Prostate gland (tissue), 2 donors: ENCODE data around the gene XPNPEP2. TPM values are rescaled to one million over a fixed set of nuclear protein-coding genes. Genes with fewer than 3 reads are reported as not detected.

Experiments used
- DNase-seq: peaks from one replicate; pipeline ENCODE4 v3.0.0-alpha.2; 2019; ENCODE audit warnings: low spot score
- H3K27ac ChIP-seq, 2 donors: fragments of 200-600 bp; sonication (generic); 2 replicates each; pipeline ENCODE4 v1.5.1; 2017 to 2019
- H3K27me3 ChIP-seq: fragments of 200-600 bp; sonication (generic); replicated peaks from 2 replicates; pipeline ENCODE4 v1.5.1; 2019; ENCODE audit not compliant: insufficient read depth
- H3K36me3 ChIP-seq, 2 donors: fragments of 200-600 bp; sonication (generic); 1 replicate in 1 of 2; 2 replicates in 1 of 2; pipeline versions ENCODE4 v1.5.1 to v1.8.1; 2017 to 2019
- H3K4me1 ChIP-seq: fragments of 200-600 bp; sonication (generic); replicated peaks from 2 replicates; pipeline ENCODE4 v1.5.1; 2019
- H3K4me3 ChIP-seq, 2 donors: fragments of 200-600 bp; sonication (generic); 2 replicates each; pipeline ENCODE4 v1.5.1; 2017 to 2019
- H3K9me3 ChIP-seq: fragments of 200-600 bp; sonication (generic); 2 replicates; pipeline ENCODE4 v1.5.1; 2017
- CTCF ChIP-seq, 4 experiments: fragments of 200-600 bp in 2 of 4; fragments of 450-650 bp in 2 of 4; sonication (generic) in 2 of 4; IDR thresholded peaks; 1 replicate in 3 of 4; 2 replicates in 1 of 4; pipeline ENCODE4 v1.5.1; 2016 to 2019; ENCODE audit warnings: antibody characterized with exemption in 4 of 4, mild to moderate bottlenecking in 2 of 4, moderate library complexity in 2 of 4
- POLR2A ChIP-seq: fragments of 450-650 bp; IDR thresholded peaks from one replicate; pipeline ENCODE4 v1.6.1; 2016; ENCODE audit warnings: antibody characterized with exemption, mild to moderate bottlenecking
- POLR2AphosphoS5 ChIP-seq: sonication (generic); formaldehyde crosslinking; IDR thresholded peaks from one replicate; pipeline ENCODE4 v1.6.1; 2017; ENCODE audit warnings: antibody characterized with exemption
- WGBS: methylation state at CpG from one replicate; pipeline ENCODE4 v1.1.5; 2018; 5-methylcytosine and 5-hydroxymethylcytosine counted together
- intact Hi-C: fragments of 100-400 bp; cut with DNase I; formaldehyde crosslinking; loops from one replicate; pipeline ENCODE4 v1.14.2; 2022
- total RNA-seq, 2 donors: library from RNA; depleted of rRNA; stranded (reverse); fragments of >200 nt; gene quantifications; one replicate each; pipeline ENCODE4 v1.1.0, GENCODE V29; 2016

Gene XPNPEP2
- under 1 TPM in 1 of 2 donors, not detected in 1; 0.14 TPM for total RNA-seq

- 36% methylated on average over 8 of the region's 13 CpGs for WGBS
- Histone ChIP-seq H3K27me3 (no peaks in the 10 kb centered on the region), H3K9me3 (no peaks in the 10 kb centered on the region), H3K4me1 (no peaks in the 10 kb centered on the region), H3K36me3 (no peaks in the 10 kb centered on the region), H3K4me3 (no peak within 1 kb of the TSS), H3K27ac (no peak within 1 kb of the TSS)
- TF ChIP-seq POLR2A (no peak), POLR2AphosphoS5 (no peak), CTCF (IDR thresholded peaks at IDR 0.05) (no peak)
- intact Hi-C loops = no loop called here
- DNase-seq = no peak
These were observed at the start of gene XPNPEP2 for GRCh38 chrX:129738466-129739308. Gene XPNPEP2 (plus strand): TSS chrX:129738979. CDS start chrX:129739214, 235 bp downstream.

GRCh38 chrX:129689796-129690195, 49.0 kb upstream of the XPNPEP2 start:
- DNase-seq = no peak
- 90% methylated on average over 5 of the region's 5 CpGs for WGBS
- Histone ChIP-seq H3K9me3 (no peaks in the 10 kb centered on the region), H3K4me3 (no peak overlapping the region), H3K36me3 (no peaks in the 10 kb centered on the region), H3K4me1 (no peaks in the 10 kb centered on the region), H3K27me3 (no peaks in the 10 kb centered on the region), H3K27ac (no peak overlapping the region)
- intact Hi-C loops = no loop called here
- TF ChIP-seq POLR2A (no peak), CTCF (IDR thresholded peaks at IDR 0.05) (no peak), POLR2AphosphoS5 (no peak)

GRCh38 chrX:129690435-129690834, 48.3 kb upstream of the XPNPEP2 start:
- WGBS = 75% methylated on average over 10 of the region's 10 CpGs
- Histone ChIP-seq H3K4me3 (no peak overlapping the region), H3K9me3 (no peaks in the 10 kb centered on the region), H3K36me3 (no peaks in the 10 kb centered on the region), H3K27ac (no peak overlapping the region), H3K27me3 (no peaks in the 10 kb centered on the region), H3K4me1 (no peaks in the 10 kb centered on the region)
- no peak for DNase-seq
- intact Hi-C loops = no loop called here
- TF ChIP-seq POLR2AphosphoS5 = no peak
- no peak for TF ChIP-seq CTCF (IDR thresholded peaks at IDR 0.05)
- no peak for TF ChIP-seq POLR2A

- no peaks in the 10 kb centered on the region for H3K36me3 ChIP-seq
- no peaks in the 10 kb centered on the region for H3K27me3 ChIP-seq
- H3K4me3 ChIP-seq = no peak overlapping the region
- no peak for DNase-seq
- TF ChIP-seq POLR2A (no peak), POLR2AphosphoS5 (no peak), CTCF (IDR thresholded peaks at IDR 0.05) (no peak)
- H3K9me3 ChIP-seq = no peaks in the 10 kb centered on the region
- 100% methylated on average over 3 of the region's 3 CpGs for WGBS
- intact Hi-C loops = no loop called here
- no peaks in the 10 kb centered on the region for H3K4me1 ChIP-seq
- no peak overlapping the region for H3K27ac ChIP-seq
These were observed 45.4 kb upstream of the XPNPEP2 start for GRCh38 chrX:129693354-129693753.

- DNase-seq = no peak
- intact Hi-C loops = no loop called here
These were observed 44.0 kb upstream of the XPNPEP2 start for GRCh38 chrX:129694805-129695204.

More at GRCh38 chrX:129694805-129695204, 44.0 kb upstream of the XPNPEP2 start:
- no peak overlapping the region for H3K27ac ChIP-seq
- no peaks in the 10 kb centered on the region for H3K27me3 ChIP-seq
- WGBS = 91% methylated on average over 5 of the region's 5 CpGs
- H3K4me3 ChIP-seq = no peak overlapping the region
- no peaks in the 10 kb centered on the region for H3K4me1 ChIP-seq
- TF ChIP-seq POLR2A (no peak), POLR2AphosphoS5 (no peak), CTCF (IDR thresholded peaks at IDR 0.05) (no peak)
- H3K36me3 ChIP-seq = no peaks in the 10 kb centered on the region
- H3K9me3 ChIP-seq = no peaks in the 10 kb centered on the region
